ENCODE results near the gene CABP4.
A peak's percentile ranks its signal among the peaks of the same experiment; 100 is the strongest.

Gene CABP4

DNA sequence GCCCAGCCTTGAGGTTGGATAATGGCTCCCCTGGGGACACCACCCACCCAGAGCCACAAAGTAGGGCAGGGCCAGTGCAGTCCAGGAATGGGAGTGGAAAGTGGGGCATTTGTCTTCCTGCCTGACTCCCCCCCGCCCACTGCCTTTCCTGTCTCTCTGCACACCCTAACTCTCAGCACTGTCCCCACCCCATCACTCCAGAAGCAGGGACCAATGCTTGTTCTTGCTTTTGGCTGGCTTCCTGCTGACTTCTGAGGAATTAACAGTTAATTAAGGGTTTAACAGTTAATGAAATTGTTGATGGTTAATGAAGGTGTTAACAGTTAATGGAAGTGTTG, 45.3 kb downstream of the CABP4 start:
- no peak for DNase-seq

GRCh38 chr11:67500831-67501715, 45.9 kb downstream of the CABP4 start:
- DNase-seq = no peak

- no peak for DNase-seq
Observed at GRCh38 chr11:67501854-67502253, 46.7 kb downstream of the CABP4 start.

DNA sequence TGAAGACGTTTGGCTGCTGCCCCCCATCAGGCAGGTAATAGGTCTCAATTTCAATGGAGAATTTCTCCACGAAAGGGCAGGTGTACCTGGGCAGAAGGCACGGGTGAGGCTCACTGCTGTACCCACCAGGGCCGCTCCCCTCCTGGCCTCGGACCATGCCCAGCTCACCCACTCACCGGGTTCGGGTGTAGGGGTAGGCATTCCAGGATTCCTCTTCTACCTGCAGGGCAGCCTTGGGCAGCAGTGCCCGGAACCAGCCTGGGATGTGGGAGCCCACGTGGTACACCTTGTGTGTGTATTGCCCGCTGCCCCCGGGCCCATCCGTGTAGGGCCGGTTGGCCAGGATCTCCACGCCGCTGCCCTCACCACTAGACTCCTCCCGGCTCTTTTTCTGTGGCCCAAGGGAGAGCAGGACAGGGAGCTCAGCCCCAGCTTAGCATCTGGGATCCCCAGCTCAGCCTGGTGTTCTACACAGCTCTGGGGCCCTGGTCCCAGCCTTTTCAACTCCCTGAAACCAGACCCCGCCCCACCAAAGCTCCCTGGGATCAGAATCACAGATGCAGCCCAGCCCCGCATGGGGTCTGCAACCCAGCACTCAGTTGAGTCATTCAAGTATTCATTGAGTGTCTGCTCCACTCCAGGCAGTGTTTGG, 47.3 kb downstream of the CABP4 start:
- DNase-seq = no peak

DNA sequence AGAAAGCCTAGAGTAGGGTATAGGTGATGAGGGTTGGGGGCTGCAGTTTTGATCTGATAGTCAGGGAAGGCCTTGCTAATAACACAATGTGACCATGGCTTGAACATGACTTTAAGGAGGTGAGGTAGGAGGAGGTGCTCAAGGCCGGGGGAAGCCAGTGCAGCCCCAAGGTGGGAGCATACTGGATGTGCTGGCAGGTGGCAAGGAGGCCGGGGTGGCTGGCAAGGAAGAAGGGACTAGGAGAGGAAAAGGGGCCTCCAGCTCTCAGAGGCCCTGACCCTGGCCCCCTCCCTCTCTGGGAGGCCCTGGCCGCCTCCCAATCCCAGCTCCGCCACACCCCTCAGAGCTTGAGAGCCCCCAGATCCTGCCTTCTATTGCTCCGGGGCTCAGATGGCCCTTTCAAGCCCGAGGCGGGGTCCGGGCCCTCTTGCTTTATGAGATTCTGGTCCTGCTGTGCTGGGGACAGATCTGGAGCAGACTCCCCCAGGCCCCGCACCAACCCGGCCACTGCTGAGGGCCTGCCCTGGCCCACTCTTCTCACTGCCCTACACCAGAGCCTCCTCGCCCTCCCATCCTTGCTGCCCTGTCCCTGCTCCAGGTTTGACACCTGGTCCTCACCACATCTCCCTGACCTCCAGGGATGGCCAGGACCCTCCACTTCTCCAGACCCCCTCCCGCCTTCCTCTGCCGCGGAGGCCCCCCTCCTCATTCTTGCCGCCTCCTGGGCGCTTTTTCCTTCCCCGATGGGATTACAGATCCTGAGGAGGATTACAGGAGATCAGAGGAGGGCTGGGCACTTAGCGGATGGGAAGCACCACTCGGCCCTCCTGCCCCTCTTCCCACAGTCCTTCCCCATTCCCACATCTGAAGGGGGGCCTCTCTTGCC, 48.2 kb downstream of the CABP4 start:
- DNase-seq = no peak

GRCh38 chr11:67504005-67504949, 49.1 kb downstream of the CABP4 start:
- peak; percentile 22 for DNase-seq

- peak; percentile 42 for DNase-seq
Observed at GRCh38 chr11:67504950-67505581, 49.9 kb downstream of the CABP4 start, which contains the start of gene PITPNM1. Gene PITPNM1 (minus strand): TSS chr11:67505363. CDS start chr11:67504180, 1,183 bp downstream.

DNA sequence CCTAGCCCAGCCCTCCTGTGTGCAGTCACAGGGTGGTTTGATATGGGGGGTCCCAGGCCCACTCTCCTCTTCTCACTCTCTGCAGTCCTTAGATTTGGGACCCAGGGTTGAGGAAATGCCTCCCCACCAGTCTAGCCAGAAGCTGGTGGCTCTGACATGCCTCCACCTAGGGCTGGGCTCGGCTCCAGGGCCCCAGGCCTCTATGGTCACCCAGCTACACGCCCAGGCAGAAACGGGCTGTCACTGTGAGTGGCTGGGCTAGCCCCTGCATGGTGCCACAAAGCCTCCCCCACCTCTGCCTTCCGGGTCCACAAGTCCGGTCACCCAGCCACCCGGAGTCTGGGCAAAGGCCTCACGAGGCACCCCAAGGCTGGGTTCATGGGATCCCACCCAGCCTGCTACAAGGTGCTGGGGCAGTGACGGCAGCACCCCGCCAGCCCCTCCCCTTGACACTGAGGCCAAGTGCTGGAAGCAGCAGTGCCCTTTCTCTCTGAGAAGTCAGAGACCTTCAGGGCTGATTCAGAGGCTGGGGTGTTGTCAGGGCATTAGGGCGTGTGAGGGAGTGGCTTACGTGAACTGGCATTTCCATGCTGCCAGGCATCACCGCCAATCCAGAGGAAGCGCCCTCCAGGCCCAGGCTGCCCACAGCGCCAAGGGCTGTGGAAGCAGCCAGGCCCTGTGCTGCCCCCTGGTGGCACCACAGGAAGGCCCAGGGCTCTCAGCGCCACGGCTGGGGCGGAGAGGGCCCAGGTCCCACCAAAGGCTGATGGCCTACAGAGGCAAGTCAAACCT, 50.6 kb downstream of the CABP4 start:
- DNase-seq = peak; percentile 72

- no peak for DNase-seq
Observed at GRCh38 chr11:67506426-67507051, 51.4 kb downstream of the CABP4 start.

GRCh38 chr11:67507242-67507863, 52.2 kb downstream of the CABP4 start:
- peak; percentile 66 for DNase-seq

- peak; percentile 100 for DNase-seq
Observed at GRCh38 chr11:67507864-67508485, 52.8 kb downstream of the CABP4 start, which contains the start of gene CDK2AP2. Gene CDK2AP2 (minus strand): TSS chr11:67508162. CDS start chr11:67508082, 80 bp downstream.

DNA sequence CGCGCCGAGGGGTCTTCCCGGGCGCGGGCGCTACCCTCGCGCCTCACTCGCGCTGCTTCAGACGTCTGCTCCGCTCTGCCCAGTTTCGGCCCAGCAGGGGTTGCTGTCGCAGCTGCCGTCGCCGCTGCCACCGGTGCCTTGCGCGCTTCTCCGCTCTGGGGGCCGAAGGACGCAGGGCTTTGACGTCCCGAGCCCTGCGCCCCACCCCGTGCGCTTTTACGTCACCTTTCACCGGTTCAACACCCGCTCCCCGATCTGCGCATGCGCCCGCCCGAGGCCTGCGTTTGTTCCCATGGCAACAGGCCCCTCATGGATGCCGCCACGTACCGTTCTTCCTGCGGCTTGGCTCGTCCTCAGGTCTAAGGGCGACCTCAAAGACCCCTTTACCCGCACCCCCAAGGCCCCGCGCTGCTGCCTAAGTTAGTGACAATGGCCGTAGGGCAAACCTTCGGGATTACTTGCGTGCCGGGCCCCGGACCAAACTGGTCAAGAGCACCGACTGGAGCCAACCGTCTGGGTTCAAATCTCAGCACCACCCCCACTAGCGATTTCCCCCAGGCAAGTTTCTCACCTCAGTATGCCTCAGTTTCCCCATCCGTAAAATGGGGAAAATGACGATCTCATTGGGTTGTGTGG, 53.5 kb downstream of the CABP4 start:
- peak; percentile 97 for DNase-seq

- no peak for DNase-seq
Observed at GRCh38 chr11:67510023-67510345, 54.8 kb downstream of the CABP4 start.

Data from fibroblast of upper back skin (primary cell).